Effector memory CD8-positive, alpha-beta T cell (primary cell): ENCODE data around the gene INTS14.

Experiments used
- ATAC-seq: fragments of 150-1000 bp; cut with Tn5 transposase; replicated peaks from 2 replicates; pipeline ENCODE4 v1.10.0; 2021; ENCODE audit warnings: mild to moderate bottlenecking, moderate library complexity
- DNase-seq, 3 experiments: peaks; one replicate each; pipeline ENCODE4 v3.0.0; 2021
- H3K27ac Mint-ChIP-seq, 2 donors: one replicate each; pipeline ENCODE4 v1.8.0; 2022; ENCODE audit warnings: mild to moderate bottlenecking in 2 of 2, mixed read lengths in 2 of 2, moderate library complexity in 2 of 2
- H3K27me3 Mint-ChIP-seq, 2 donors: one replicate each; pipeline ENCODE4 v1.8.0; 2022; ENCODE audit warnings: mixed read lengths in 2 of 2
- H3K36me3 Mint-ChIP-seq: one replicate; pipeline ENCODE4 v1.8.0; 2022; ENCODE audit warnings: mild to moderate bottlenecking, moderate library complexity, mixed read lengths; ENCODE audit not compliant: insufficient read depth
- H3K4me1 Mint-ChIP-seq, 2 donors: one replicate each; pipeline ENCODE4 v1.8.0; 2022; ENCODE audit warnings: low read depth in 2 of 2, mixed read lengths in 2 of 2
- H3K4me3 Mint-ChIP-seq, 2 donors: one replicate each; pipeline ENCODE4 v1.8.0; 2022; ENCODE audit warnings: mild to moderate bottlenecking in 2 of 2, mixed read lengths in 2 of 2, moderate library complexity in 2 of 2
- H3K9me3 Mint-ChIP-seq, 2 donors: one replicate each; pipeline ENCODE4 v1.8.0; 2022; ENCODE audit warnings: mixed read lengths in 2 of 2

Gene INTS14

DNA sequence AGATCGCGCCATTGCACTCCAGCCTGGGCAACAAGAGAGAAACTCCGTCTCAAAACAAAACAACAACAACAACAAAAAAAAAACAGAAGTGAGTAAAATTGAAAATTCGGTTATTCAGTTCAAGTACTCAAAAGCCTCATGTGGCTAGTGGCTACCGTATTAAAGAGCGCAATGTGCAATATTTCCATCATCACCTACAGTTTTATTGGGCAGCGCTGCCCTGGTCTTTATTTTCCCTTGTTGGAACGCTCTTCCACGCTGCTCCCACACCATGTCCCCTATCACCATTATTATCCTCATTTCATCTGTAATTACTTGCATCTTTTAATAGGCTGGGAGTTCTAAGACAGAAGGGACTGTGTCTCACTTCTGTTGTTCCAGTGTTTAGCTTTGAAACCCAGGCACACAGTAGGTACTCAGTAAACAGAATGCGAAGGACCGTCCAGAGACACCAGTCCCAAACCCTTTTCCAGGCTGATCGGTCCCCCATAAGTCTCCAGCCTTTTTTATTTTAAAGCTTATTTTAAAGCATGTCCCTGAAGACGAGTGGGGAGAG, 81.1 kb downstream of the INTS14 start:
- Mint-ChIP-seq H3K27ac (peak overlapping the region; percentile 87 to 96), H3K4me3 (peak overlapping the region; percentile 78 to 85), H3K36me3 (peaks cover 8% of the 10 kb centered on the region), H3K27me3 (no peaks in the 10 kb centered on the region), H3K4me1 (peaks cover 17 to 24% of the 10 kb centered on the region in 2 donors), H3K9me3 (no peaks in the 10 kb centered on the region)
- no peak for DNase-seq
- ATAC-seq: no peak
